IMR-90 (cell line): ENCODE measurements around the gene ORC1. TPM values are rescaled to one million over a fixed set of nuclear protein-coding genes. Genes with fewer than 3 reads are reported as not detected.
A peak's percentile ranks its signal among the peaks of the same experiment; 100 is the strongest.

Experiments
- ATAC-seq: fragments of 200-7000 bp; cut with Tn5 transposase; 2 replicates; pipeline ENCODE4 v1.9.1; 2020; ENCODE audit warnings: low read depth, mild to moderate bottlenecking, moderate library complexity
- BruUV-seq: library from RNA; stranded (reverse); fragments of 400-500 nt; replicated peaks from 2 replicates; lab custom pipeline; 2021; lab: Mats Ljungman, UMichigan
- CTCF ChIA-PET: fragments of 300-600 bp; formaldehyde crosslinking; extraction: SDS; loops from one replicate; lab custom pipeline; 2021; ENCODE audit warnings: antibody characterized with exemption; lab: Yijun Ruan, JAX
- POLR2A ChIA-PET: fragments of 300-600 bp; sonication (Branson Sonifier 250); formaldehyde crosslinking; loops from one replicate; lab custom pipeline; 2022; ENCODE audit warnings: antibody characterized with exemption; ENCODE audit not compliant: unreplicated experiment; lab: Charles Lee
- DNase-seq: peaks from one replicate; pipeline ENCODE4 v3.0.0; 2013
- H2AFZ ChIP-seq: replicated peaks from 2 replicates; pipeline ENCODE3; 2013; ENCODE audit warnings: low read length, mild to moderate bottlenecking; ENCODE audit not compliant: poor library complexity
- H2AK5ac ChIP-seq: 2 replicates; pipeline ENCODE4 v1.6.1; 2013; ENCODE audit warnings: low read depth, low read length, inconsistent platforms
- H2AK9ac ChIP-seq: replicated peaks from 2 replicates; pipeline ENCODE3; 2013; ENCODE audit warnings: mild to moderate bottlenecking, low read depth, low read length, moderate library complexity; ENCODE audit not compliant: poor library complexity
- H2BK120ac ChIP-seq: 2 replicates; pipeline ENCODE4 v1.6.1; 2013; ENCODE audit warnings: low read depth, low read length, inconsistent platforms
- H2BK15ac ChIP-seq: 3 replicates; pipeline ENCODE4 v1.6.1; 2013; ENCODE audit warnings: low read depth, low read length, inconsistent platforms
- H2BK20ac ChIP-seq: 2 replicates; pipeline ENCODE4 v1.6.1; 2013; ENCODE audit warnings: low read depth, mild to moderate bottlenecking, inconsistent platforms, low read length, moderate library complexity
- H2BK5ac ChIP-seq: 2 replicates; pipeline ENCODE4 v1.6.1; 2013; ENCODE audit warnings: mild to moderate bottlenecking, low read depth, low read length, inconsistent platforms; ENCODE audit not compliant: poor library complexity, severe bottlenecking
- H3K14ac ChIP-seq: replicated peaks from 2 replicates; pipeline ENCODE4 v1.6.1; 2013; ENCODE audit warnings: low read depth, low read length, inconsistent platforms
- H3K18ac ChIP-seq: 2 replicates; pipeline ENCODE4 v1.6.1; 2013; ENCODE audit warnings: low read depth, low read length, control low read depth
- H3K23ac ChIP-seq: 2 replicates; pipeline ENCODE4 v1.6.1; 2013; ENCODE audit warnings: low read depth, low read length, inconsistent platforms
- H3K27ac ChIP-seq: 2 replicates; pipeline ENCODE4 v1.5.1; 2013; ENCODE audit warnings: mild to moderate bottlenecking, control low read depth, low read length; ENCODE audit not compliant: insufficient read depth
- H3K27me3 ChIP-seq: 2 replicates; pipeline ENCODE4 v1.6.1; 2013; ENCODE audit warnings: low read length; ENCODE audit not compliant: control insufficient read depth, insufficient read depth
- H3K36me3 ChIP-seq: 2 replicates; pipeline ENCODE4 v1.6.1; 2013; ENCODE audit warnings: low read length, mixed read lengths; ENCODE audit not compliant: control insufficient read depth, insufficient read depth
- H3K4ac ChIP-seq: 2 replicates; pipeline ENCODE4 v1.6.1; 2013; ENCODE audit warnings: low read depth, low read length, inconsistent platforms
- H3K4me1 ChIP-seq: 2 replicates; pipeline ENCODE4 v1.6.1; 2013; ENCODE audit warnings: low read length, mixed read lengths; ENCODE audit not compliant: control insufficient read depth, insufficient read depth
- H3K4me2 ChIP-seq: 2 replicates; pipeline ENCODE4 v1.6.1; 2013; ENCODE audit warnings: low read depth, mild to moderate bottlenecking, control low read depth, low read length, moderate library complexity
- H3K4me3 ChIP-seq: 2 replicates; pipeline ENCODE4 v1.5.1; 2013; ENCODE audit warnings: low read depth, mild to moderate bottlenecking, control low read depth, low read length, moderate library complexity; ENCODE audit not compliant: insufficient read depth
- H3K56ac ChIP-seq: 2 replicates; pipeline ENCODE4 v1.6.1; 2013; ENCODE audit warnings: low read length, inconsistent platforms; ENCODE audit not compliant: insufficient read depth; ENCODE audit errors: extremely low read depth
- H3K79me1 ChIP-seq, 2 experiments: 2 replicates each; pipeline ENCODE4 v1.6.1; 2013; ENCODE audit warnings: low read length in 2 of 2, inconsistent platforms in 1 of 2, low read depth in 1 of 2
- H3K9ac ChIP-seq: 2 replicates; pipeline ENCODE4 v1.6.1; 2013; ENCODE audit warnings: low read depth, low read length, control low read depth
- H3K9me1 ChIP-seq: 2 replicates; pipeline ENCODE4 v1.6.1; 2013; ENCODE audit warnings: low read length, inconsistent platforms; ENCODE audit not compliant: insufficient read depth
- H3K9me3 ChIP-seq: 2 replicates; pipeline ENCODE4 v1.6.1; 2013; ENCODE audit warnings: low read length; ENCODE audit not compliant: control insufficient read depth, insufficient read depth
- H4K20me1 ChIP-seq: 2 replicates; pipeline ENCODE4 v1.6.1; 2013; ENCODE audit warnings: low read length, inconsistent platforms; ENCODE audit not compliant: insufficient read depth
- H4K5ac ChIP-seq: 2 replicates; pipeline ENCODE4 v1.6.1; 2013; ENCODE audit warnings: mild to moderate bottlenecking, low read depth, low read length, control low read depth
- H4K8ac ChIP-seq, 2 experiments: 2 replicates each; pipeline ENCODE4 v1.6.1; 2013; ENCODE audit warnings: low read depth in 2 of 2, low read length in 2 of 2, control low read depth in 1 of 2, inconsistent platforms in 1 of 2
- H4K91ac ChIP-seq: 2 replicates; pipeline ENCODE4 v1.6.1; 2013; ENCODE audit warnings: low read depth, low read length, inconsistent platforms; ENCODE audit not compliant: insufficient read depth
- MAZ ChIP-seq: IDR thresholded peaks from 2 replicates; pipeline ENCODE4 v1.6.1; 2012; ENCODE audit warnings: low read depth, mild to moderate bottlenecking, low read length, improper control_type of control experiment, moderate library complexity, borderline replicate concordance
- POLR2A ChIP-seq: IDR thresholded peaks from 2 replicates; pipeline ENCODE4 v1.6.1; 2012; ENCODE audit warnings: mild to moderate bottlenecking, low read depth, low read length
- RFX5 ChIP-seq: IDR thresholded peaks from 2 replicates; pipeline ENCODE4 v1.8.0; 2012; ENCODE audit warnings: low read depth, mild to moderate bottlenecking, low read length, moderate library complexity
- WGBS, 2 experiments: methylation state at CpG; one replicate each; pipeline versions ENCODE4 v1.1.5 to v1.1.7; 2013; ENCODE audit warnings: missing lambda C conversion rate in 2 of 2; ENCODE audit not compliant: insufficient read length in 1 of 2; ENCODE audit errors: extremely low coverage in 2 of 2; 5-methylcytosine and 5-hydroxymethylcytosine counted together
- dilution Hi-C: fragments of 300-500 bp; cut with HindIII; formaldehyde crosslinking; loops from one replicate; pipeline ENCODE4 v1.14.3; 2018; ENCODE audit warnings: low sequenced_read_pairs; ENCODE audit not compliant: unreplicated experiment
- in situ Hi-C: fragments of 300-500 bp; cut with MboI; formaldehyde crosslinking; loops from 3 replicates; pipeline ENCODE4 v1.14.3; 2019; ENCODE audit warnings: low sequenced_read_pairs, inconsistent platforms, mixed read lengths
- intact Hi-C: fragments of 100-400 bp; cut with micrococcal nuclease; formaldehyde crosslinking; loops from 2 replicates; pipeline ENCODE4 v1.10.0; 2022
- polyA plus RNA-seq, 3 experiments: library from polyadenylated mRNA; depleted of rRNA; stranded (reverse); fragments of >200 nt; gene quantifications; 2 replicates each; pipeline ENCODE4 v1.2.3, GENCODE V29; 2012; ENCODE audit warnings: low replicate concordance in 1 of 3
- total RNA-seq: library from RNA; depleted of rRNA; stranded (reverse); fragments of >200 nt; gene quantifications from 2 replicates; pipeline ENCODE4 v1.2.3, GENCODE V29; 2012
- TF ChIP-seq, protein P1 (sequence below): fragments of 150-350 bp; IDR thresholded peaks from 2 replicates; pipeline ENCODE4 v1.6.1; 2016; ENCODE audit warnings: low read depth, mild to moderate bottlenecking, low read length, moderate library complexity, borderline replicate concordance
- TF ChIP-seq, protein P2 (sequence below): conservative IDR thresholded peaks from 2 replicates; pipeline ENCODE4 v1.5.1; 2012; ENCODE audit warnings: mild to moderate bottlenecking, low read depth, low read length, improper control_type of control experiment

Gene ORC1
- total and polyA plus RNA-seq, 2 of the 4 experiments (the other 2 are of a cell fraction), result 6.3 to 10.6 TPM

DNA sequence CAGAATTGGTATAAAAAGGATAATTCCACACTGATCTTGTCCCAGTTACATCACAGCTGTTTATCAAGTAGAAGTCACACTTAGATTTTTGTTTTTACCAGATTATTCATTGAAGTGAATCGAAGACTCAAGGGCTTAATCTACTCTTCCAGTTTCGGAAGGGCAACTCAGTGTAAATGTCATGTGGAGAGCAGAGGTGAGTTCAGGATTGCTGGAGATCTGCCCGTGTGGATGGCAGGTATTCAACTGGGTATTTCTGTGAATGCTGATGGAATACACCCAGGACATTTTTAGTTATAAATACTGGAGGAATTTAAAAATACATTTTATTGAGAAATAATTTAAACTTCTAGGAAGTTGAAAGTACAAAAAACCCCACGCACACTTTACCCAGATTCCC is 57.6 kb downstream of the ORC1 start:
- no peak overlapping the region for H3K14ac ChIP-seq
- no peak overlapping the region for H3K18ac ChIP-seq
- no peak overlapping the region for H3K23ac ChIP-seq
- no peak overlapping the region for H3K27ac ChIP-seq
- H2BK120ac ChIP-seq, result no peak overlapping the region
- no peaks in the 10 kb centered on the region for H3K9me3 ChIP-seq
- no peak overlapping the region for H4K91ac ChIP-seq
- WGBS, 2 experiments, result no CpG with 5 or more reads among the region's 4 CpGs
- no peak overlapping the region for H4K5ac ChIP-seq
- H2BK20ac ChIP-seq, result no peak overlapping the region
- no peak overlapping the region for H4K8ac ChIP-seq
- peaks cover 7% of the 10 kb centered on the region; the same call in 1 of the 2 replicates for H3K9me1 ChIP-seq
- H2AK5ac ChIP-seq, result no peak overlapping the region
- H2BK15ac ChIP-seq, result no peak overlapping the region
- CTCF ChIA-PET, result interaction anchor here (0.6 kb wide), 1 partner anchor 270 kb away, joined by 4 read pairs; no protein-coding TSS in a partner anchor
- no peaks in the 10 kb centered on the region for H3K27me3 ChIP-seq
- no peak overlapping the region for H3K56ac ChIP-seq
- no peak overlapping the region for H3K4ac ChIP-seq
- H2AK9ac ChIP-seq, result no peak overlapping the region
- intact Hi-C loops, result loop anchor here (5.0 kb wide), 1 partner anchor 204 kb away; the partner anchor contains the start of gene ZFYVE9
- TF ChIP-seq RFX5 (no peak), POLR2A (no peak), MAZ (no peak)
- TF ChIP-seq, protein P1, sequence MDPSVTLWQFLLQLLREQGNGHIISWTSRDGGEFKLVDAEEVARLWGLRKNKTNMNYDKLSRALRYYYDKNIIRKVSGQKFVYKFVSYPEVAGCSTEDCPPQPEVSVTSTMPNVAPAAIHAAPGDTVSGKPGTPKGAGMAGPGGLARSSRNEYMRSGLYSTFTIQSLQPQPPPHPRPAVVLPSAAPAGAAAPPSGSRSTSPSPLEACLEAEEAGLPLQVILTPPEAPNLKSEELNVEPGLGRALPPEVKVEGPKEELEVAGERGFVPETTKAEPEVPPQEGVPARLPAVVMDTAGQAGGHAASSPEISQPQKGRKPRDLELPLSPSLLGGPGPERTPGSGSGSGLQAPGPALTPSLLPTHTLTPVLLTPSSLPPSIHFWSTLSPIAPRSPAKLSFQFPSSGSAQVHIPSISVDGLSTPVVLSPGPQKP, result no peak
- TF ChIP-seq, protein P2, sequence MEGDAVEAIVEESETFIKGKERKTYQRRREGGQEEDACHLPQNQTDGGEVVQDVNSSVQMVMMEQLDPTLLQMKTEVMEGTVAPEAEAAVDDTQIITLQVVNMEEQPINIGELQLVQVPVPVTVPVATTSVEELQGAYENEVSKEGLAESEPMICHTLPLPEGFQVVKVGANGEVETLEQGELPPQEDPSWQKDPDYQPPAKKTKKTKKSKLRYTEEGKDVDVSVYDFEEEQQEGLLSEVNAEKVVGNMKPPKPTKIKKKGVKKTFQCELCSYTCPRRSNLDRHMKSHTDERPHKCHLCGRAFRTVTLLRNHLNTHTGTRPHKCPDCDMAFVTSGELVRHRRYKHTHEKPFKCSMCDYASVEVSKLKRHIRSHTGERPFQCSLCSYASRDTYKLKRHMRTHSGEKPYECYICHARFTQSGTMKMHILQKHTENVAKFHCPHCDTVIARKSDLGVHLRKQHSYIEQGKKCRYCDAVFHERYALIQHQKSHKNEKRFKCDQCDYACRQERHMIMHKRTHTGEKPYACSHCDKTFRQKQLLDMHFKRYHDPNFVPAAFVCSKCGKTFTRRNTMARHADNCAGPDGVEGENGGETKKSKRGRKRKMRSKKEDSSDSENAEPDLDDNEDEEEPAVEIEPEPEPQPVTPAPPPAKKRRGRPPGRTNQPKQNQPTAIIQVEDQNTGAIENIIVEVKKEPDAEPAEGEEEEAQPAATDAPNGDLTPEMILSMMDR, result no peak
- no peak overlapping the region for H2AFZ ChIP-seq
- no peak for ATAC-seq
- no peak overlapping the region for H2BK5ac ChIP-seq
- no peak overlapping the region for H3K4me2 ChIP-seq
- no peaks in the 10 kb centered on the region for H3K79me1 ChIP-seq
- dilution Hi-C loops, result no loop called here
- no peaks in the 10 kb centered on the region; the same call in 1 of the 2 replicates for H3K4me1 ChIP-seq
- H4K20me1 ChIP-seq, result no peaks in the 10 kb centered on the region; the same call in 1 of the 2 replicates
- BruUV-seq, result TSS peak; percentile 16
- in situ Hi-C loops, result no loop called here
- no peak overlapping the region for H3K9ac ChIP-seq
- POLR2A ChIA-PET, result no interaction called here
- no peak overlapping the region for H3K4me3 ChIP-seq
- H3K36me3 ChIP-seq, result peaks cover 7% of the 10 kb centered on the region
- DNase-seq, result no peak
